ENCODE measurements around the gene CTU2.

DNA sequence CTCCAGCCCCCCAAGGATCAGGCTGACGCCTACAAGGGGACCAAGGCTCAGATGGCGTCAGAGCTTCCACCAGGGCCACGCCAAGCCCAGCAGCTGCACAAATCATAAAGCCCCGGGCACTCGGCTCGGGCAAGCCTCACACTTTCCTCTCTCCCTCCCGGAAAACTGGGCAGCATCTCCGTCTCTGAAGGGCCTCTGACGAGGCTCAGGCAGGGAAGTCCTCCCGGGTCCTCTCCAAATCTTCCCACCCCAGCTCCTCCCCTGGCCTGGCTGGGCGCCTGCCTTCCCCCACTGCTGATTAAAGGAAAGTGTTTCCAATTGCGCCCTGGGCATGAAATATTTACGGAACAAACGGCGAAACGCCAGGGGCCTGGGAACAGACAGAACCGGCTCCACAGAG lies 40.2 kb downstream of the CTU2 start:
- TF ChIP-seq RAD21 (conservative IDR thresholded peaks at IDR 0.05) (no peak), POLR2AphosphoS5 (IDR thresholded peaks at IDR 0.05) (no peak), EZH2 (IDR thresholded peaks at IDR 0.05; ENCODE audit: borderline replicate concordance, insufficient read depth, low read length, poor library complexity, severe bottlenecking) (no peak), TAF1 (IDR thresholded peaks at IDR 0.05; ENCODE audit: low read depth) (no peak), REST (IDR thresholded peaks at IDR 0.05; ENCODE audit: borderline replicate concordance) (no peak), EP300 (conservative IDR thresholded peaks at IDR 0.05; ENCODE audit: poor library complexity, severe bottlenecking) (no peak), SMC3 (conservative IDR thresholded peaks at IDR 0.05; ENCODE audit: poor library complexity) (no peak)
- TF ChIP-seq, protein P1, sequence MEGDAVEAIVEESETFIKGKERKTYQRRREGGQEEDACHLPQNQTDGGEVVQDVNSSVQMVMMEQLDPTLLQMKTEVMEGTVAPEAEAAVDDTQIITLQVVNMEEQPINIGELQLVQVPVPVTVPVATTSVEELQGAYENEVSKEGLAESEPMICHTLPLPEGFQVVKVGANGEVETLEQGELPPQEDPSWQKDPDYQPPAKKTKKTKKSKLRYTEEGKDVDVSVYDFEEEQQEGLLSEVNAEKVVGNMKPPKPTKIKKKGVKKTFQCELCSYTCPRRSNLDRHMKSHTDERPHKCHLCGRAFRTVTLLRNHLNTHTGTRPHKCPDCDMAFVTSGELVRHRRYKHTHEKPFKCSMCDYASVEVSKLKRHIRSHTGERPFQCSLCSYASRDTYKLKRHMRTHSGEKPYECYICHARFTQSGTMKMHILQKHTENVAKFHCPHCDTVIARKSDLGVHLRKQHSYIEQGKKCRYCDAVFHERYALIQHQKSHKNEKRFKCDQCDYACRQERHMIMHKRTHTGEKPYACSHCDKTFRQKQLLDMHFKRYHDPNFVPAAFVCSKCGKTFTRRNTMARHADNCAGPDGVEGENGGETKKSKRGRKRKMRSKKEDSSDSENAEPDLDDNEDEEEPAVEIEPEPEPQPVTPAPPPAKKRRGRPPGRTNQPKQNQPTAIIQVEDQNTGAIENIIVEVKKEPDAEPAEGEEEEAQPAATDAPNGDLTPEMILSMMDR (IDR thresholded peaks at IDR 0.05; ENCODE audit: poor library complexity, severe bottlenecking): no peak

Measured in neural cell (in vitro differentiated cells).